ENCODE data around the gene CIRBP.

The CIRBP gene

GRCh38 chr19:1299801-1300200, 30.7 kb downstream of the CIRBP start:
- TF ChIP-seq POLR2AphosphoS5 (IDR thresholded peaks at IDR 0.05; ENCODE audit: low read depth, low read length): no peak
- no peak for TF ChIP-seq REST (IDR thresholded peaks at IDR 0.05; ENCODE audit: insufficient read depth in 1 of 2, low read depth in 2 of 2, low read length in 2 of 2)
- TF ChIP-seq TAF1 (IDR thresholded peaks at IDR 0.05; ENCODE audit: borderline replicate concordance, insufficient read depth, low read length): no peak
- TF ChIP-seq FOXP2 (optimal IDR thresholded peaks at IDR 0.05; ENCODE audit: borderline replicate concordance, extremely low read depth, extremely low read length, insufficient read depth): no peak
- no peak for TF ChIP-seq SIN3A (IDR thresholded peaks at IDR 0.05; ENCODE audit: borderline replicate concordance, insufficient read depth, low read length)

GRCh38 chr19:1300744-1301490, 31.8 kb downstream of the CIRBP start:
- no peak for TF ChIP-seq SIN3A (IDR thresholded peaks at IDR 0.05; ENCODE audit: borderline replicate concordance, insufficient read depth, low read length)
- TF ChIP-seq TAF1 (IDR thresholded peaks at IDR 0.05; ENCODE audit: borderline replicate concordance, insufficient read depth, low read length): no peak
- no peak for TF ChIP-seq REST (IDR thresholded peaks at IDR 0.05; ENCODE audit: insufficient read depth in 1 of 2, low read depth in 2 of 2, low read length in 2 of 2)
- no peak for TF ChIP-seq FOXP2 (optimal IDR thresholded peaks at IDR 0.05; ENCODE audit: borderline replicate concordance, extremely low read depth, extremely low read length, insufficient read depth)
- no peak for TF ChIP-seq POLR2AphosphoS5 (IDR thresholded peaks at IDR 0.05; ENCODE audit: low read depth, low read length)

- no peak for TF ChIP-seq POLR2AphosphoS5 (IDR thresholded peaks at IDR 0.05; ENCODE audit: low read depth, low read length)
- TF ChIP-seq REST (IDR thresholded peaks at IDR 0.05; ENCODE audit: insufficient read depth in 1 of 2, low read depth in 2 of 2, low read length in 2 of 2): no peak
- TF ChIP-seq FOXP2 (optimal IDR thresholded peaks at IDR 0.05; ENCODE audit: borderline replicate concordance, extremely low read depth, extremely low read length, insufficient read depth): no peak
- TF ChIP-seq SIN3A (IDR thresholded peaks at IDR 0.05; ENCODE audit: borderline replicate concordance, insufficient read depth, low read length): no peak
- TF ChIP-seq TAF1 (IDR thresholded peaks at IDR 0.05; ENCODE audit: borderline replicate concordance, insufficient read depth, low read length): no peak
Observed at GRCh38 chr19:1302533-1303239, 33.6 kb downstream of the CIRBP start.

GRCh38 chr19:1304197-1304924, 35.2 kb downstream of the CIRBP start:
- no peak for TF ChIP-seq REST (IDR thresholded peaks at IDR 0.05; ENCODE audit: insufficient read depth in 1 of 2, low read depth in 2 of 2, low read length in 2 of 2)
- TF ChIP-seq FOXP2 (optimal IDR thresholded peaks at IDR 0.05; ENCODE audit: borderline replicate concordance, extremely low read depth, extremely low read length, insufficient read depth): no peak
- TF ChIP-seq SIN3A (IDR thresholded peaks at IDR 0.05; ENCODE audit: borderline replicate concordance, insufficient read depth, low read length): no peak
- TF ChIP-seq POLR2AphosphoS5 (IDR thresholded peaks at IDR 0.05; ENCODE audit: low read depth, low read length): no peak
- no peak for TF ChIP-seq TAF1 (IDR thresholded peaks at IDR 0.05; ENCODE audit: borderline replicate concordance, insufficient read depth, low read length)

Measured in PFSK-1 (cell line).